Natural killer cell (primary cell): ENCODE measurements around the gene TBC1D22A. TPM values are rescaled to one million over a fixed set of nuclear protein-coding genes. Genes with fewer than 3 reads are reported as not detected.

ENCODE experiments used
- ATAC-seq, 3 donors: fragments of 150-1000 bp in 2 of 3; fragments of 200-7000 bp in 1 of 3; cut with Tn5 transposase; 1 replicate in 1 of 3; 2 replicates in 2 of 3; pipeline ENCODE4 v1.10.0; 2021; ENCODE audit warnings: mild to moderate bottlenecking in 2 of 3, moderate library complexity in 2 of 3
- DNase-seq, 2 donors: peaks; one replicate each; pipeline versions ENCODE4 v3.0.0 to v3.0.0-alpha.2; 2013 to 2021; ENCODE audit warnings: mixed read lengths in 1 of 2
- H3K27ac ChIP-seq: one replicate; pipeline ENCODE4 v1.5.1; 2013; ENCODE audit warnings: mild to moderate bottlenecking, low read length
- H3K27me3 ChIP-seq: one replicate; pipeline ENCODE4 v1.6.1; 2013; ENCODE audit warnings: low read length; ENCODE audit not compliant: control insufficient read depth, insufficient read depth
- H3K36me3 ChIP-seq: one replicate; pipeline ENCODE4 v1.6.1; 2013; ENCODE audit warnings: low read length; ENCODE audit not compliant: control insufficient read depth, insufficient read depth
- H3K4me1 ChIP-seq: one replicate; pipeline ENCODE4 v1.6.1; 2013; ENCODE audit warnings: low read length; ENCODE audit not compliant: control insufficient read depth, insufficient read depth
- H3K4me3 ChIP-seq: one replicate; pipeline ENCODE4 v1.5.1; 2013; ENCODE audit warnings: low read length
- H3K9me3 ChIP-seq: one replicate; pipeline ENCODE4 v1.6.1; 2013; ENCODE audit warnings: low read length; ENCODE audit not compliant: control insufficient read depth, insufficient read depth
- H3K27ac Mint-ChIP-seq, 2 donors: one replicate each; pipeline ENCODE4 v1.8.0; 2022; ENCODE audit warnings: mild to moderate bottlenecking in 2 of 2, mixed read lengths in 2 of 2, moderate library complexity in 1 of 2
- H3K27me3 Mint-ChIP-seq, 2 donors: one replicate each; pipeline ENCODE4 v1.8.0; 2022; ENCODE audit warnings: low read depth in 2 of 2, mixed read lengths in 2 of 2
- H3K36me3 Mint-ChIP-seq: one replicate; pipeline ENCODE4 v1.8.0; 2022; ENCODE audit warnings: mixed read lengths
- H3K4me1 Mint-ChIP-seq, 2 donors: one replicate each; pipeline ENCODE4 v1.8.0; 2022; ENCODE audit warnings: mixed read lengths in 2 of 2
- H3K4me3 Mint-ChIP-seq: one replicate; pipeline ENCODE4 v1.8.0; 2022; ENCODE audit warnings: mild to moderate bottlenecking, moderate library complexity, mixed read lengths
- H3K9me3 Mint-ChIP-seq, 2 donors: one replicate each; pipeline ENCODE4 v1.8.0; 2022; ENCODE audit warnings: mixed read lengths in 2 of 2
- WGBS: methylation state at CpG from one replicate; pipeline ENCODE4 v1.1.7; 2013; ENCODE audit warnings: missing lambda C conversion rate; ENCODE audit not compliant: insufficient coverage; 5-methylcytosine and 5-hydroxymethylcytosine counted together
- intact Hi-C: fragments of 100-400 bp; cut with micrococcal nuclease; formaldehyde crosslinking; loops from one replicate; pipeline ENCODE4 v1.14.2; 2022
- total RNA-seq, 4 donors: library from RNA; stranded (reverse); fragments of 120-200 nt in 1 of 4; gene quantifications; one replicate each; pipeline versions ENCODE4 v1.2.3 to v1.2.4, GENCODE V29; 2013 to 2022
- TF ChIP-seq, protein P1 (sequence below): fragments of 200-600 bp; IDR thresholded peaks from one replicate; pipeline ENCODE4 v1.8.0; 2022; ENCODE audit warnings: antibody characterized with exemption

TBC1D22A gene
- total RNA-seq, 3 donors from 2014 or later (not counting 1 experiment from before 2014, with no cell fraction given) = 47.4 to 53.7 (median 53.2) TPM

DNA sequence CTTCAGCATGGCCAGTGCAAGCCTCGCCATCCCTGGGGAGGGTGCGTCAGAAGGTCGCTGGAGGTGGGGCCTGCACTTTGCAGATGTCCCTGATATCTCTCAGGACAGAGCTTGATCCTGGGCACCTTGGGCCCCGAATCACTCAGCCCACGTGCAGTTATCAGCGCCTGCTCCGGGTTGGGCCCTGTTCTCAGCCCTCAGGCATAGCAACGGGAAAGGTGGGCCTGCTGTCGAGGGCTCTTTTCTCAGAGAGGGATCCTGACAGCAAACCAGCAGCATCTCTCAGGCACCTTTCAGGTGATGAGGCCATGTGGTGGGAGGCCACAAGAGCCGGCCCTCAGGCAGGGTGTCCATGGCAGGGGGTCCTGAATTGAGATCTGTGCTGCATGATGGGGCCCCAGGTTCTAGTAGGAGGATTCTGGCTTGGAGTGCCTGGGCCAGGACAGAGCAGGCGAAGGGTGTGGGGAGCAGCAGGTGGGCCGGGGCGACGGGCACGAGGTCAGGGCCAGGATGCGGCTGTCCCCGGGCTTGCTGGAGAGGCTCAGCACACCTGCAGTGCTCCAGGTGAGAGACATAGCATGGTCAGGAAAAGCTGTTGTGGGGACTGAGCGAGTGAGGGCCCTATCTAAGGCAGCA is 280.5 kb downstream of the TBC1D22A start:
- H3K36me3 ChIP-seq = peaks cover 1% of the 10 kb centered on the region
- no peaks in the 10 kb centered on the region for H3K9me3 ChIP-seq
- 96% methylated on average over 18 of the region's 18 CpGs for WGBS
- Mint-ChIP-seq H3K27me3 (no peaks in the 10 kb centered on the region), H3K9me3 (no peaks in the 10 kb centered on the region), H3K4me1 (peaks cover 63 to 84% of the 10 kb centered on the region in 2 donors), H3K36me3 (no peaks in the 10 kb centered on the region), H3K27ac (peak overlapping the region; percentile 48 to 78), H3K4me3 (no peak overlapping the region)
- ATAC-seq = no peak
- peaks cover 27% of the 10 kb centered on the region for H3K4me1 ChIP-seq
- no peak for DNase-seq
- intact Hi-C loops = no loop called here
- TF ChIP-seq, protein P1, sequence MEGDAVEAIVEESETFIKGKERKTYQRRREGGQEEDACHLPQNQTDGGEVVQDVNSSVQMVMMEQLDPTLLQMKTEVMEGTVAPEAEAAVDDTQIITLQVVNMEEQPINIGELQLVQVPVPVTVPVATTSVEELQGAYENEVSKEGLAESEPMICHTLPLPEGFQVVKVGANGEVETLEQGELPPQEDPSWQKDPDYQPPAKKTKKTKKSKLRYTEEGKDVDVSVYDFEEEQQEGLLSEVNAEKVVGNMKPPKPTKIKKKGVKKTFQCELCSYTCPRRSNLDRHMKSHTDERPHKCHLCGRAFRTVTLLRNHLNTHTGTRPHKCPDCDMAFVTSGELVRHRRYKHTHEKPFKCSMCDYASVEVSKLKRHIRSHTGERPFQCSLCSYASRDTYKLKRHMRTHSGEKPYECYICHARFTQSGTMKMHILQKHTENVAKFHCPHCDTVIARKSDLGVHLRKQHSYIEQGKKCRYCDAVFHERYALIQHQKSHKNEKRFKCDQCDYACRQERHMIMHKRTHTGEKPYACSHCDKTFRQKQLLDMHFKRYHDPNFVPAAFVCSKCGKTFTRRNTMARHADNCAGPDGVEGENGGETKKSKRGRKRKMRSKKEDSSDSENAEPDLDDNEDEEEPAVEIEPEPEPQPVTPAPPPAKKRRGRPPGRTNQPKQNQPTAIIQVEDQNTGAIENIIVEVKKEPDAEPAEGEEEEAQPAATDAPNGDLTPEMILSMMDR = no peak
- H3K27me3 ChIP-seq = no peaks in the 10 kb centered on the region
- no peak overlapping the region for H3K27ac ChIP-seq
- no peak overlapping the region for H3K4me3 ChIP-seq

DNA sequence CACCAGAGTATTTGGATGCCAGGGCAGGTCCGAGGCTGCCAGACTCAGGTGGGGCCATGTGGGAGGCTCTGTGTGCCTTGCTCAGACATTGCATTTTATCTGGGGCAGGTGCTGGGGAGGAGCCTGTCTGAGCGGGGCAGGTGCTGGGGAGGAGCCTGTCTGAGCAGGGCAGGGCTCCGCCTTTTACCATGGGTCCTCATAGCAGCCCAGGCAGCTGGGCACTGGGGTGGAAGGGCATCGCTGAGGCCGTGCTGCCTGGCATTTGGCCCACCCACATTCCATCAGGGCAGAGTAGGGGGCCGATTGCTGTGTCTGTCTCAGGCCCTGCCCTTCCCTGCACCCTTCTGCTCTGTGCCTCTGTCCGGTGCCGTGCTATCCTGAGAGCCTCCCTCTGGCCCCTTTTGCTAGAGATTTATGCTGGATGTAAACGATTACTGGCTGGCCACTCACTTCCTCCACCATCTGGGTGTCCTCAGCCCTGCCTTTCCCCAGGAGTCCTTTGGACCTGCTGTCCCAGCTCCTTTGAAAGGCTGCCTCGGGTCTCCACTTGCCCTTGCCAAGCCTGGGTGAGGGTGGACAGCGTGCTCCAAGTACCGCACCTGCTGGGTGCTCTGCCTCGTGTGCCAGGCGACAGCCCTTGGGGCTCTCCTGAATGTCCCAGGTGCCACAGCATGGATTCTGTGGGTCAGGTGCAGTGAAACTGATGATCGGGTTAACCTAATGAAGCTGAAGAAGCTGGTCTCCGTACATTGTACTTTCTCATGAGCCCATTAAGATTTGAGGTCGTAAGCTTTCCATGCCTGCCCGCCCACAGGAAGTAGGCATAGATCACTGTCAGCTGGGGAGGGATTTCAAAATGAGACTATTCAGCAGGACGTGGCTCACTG is 281.6 kb downstream of the TBC1D22A start:
- H3K4me1 Mint-ChIP-seq = peaks cover 72 to 84% of the 10 kb centered on the region in 2 donors
- peaks cover 36% of the 10 kb centered on the region for H3K4me1 ChIP-seq
- H3K27ac Mint-ChIP-seq = peak overlapping the region; percentile 56 to 78

DNA sequence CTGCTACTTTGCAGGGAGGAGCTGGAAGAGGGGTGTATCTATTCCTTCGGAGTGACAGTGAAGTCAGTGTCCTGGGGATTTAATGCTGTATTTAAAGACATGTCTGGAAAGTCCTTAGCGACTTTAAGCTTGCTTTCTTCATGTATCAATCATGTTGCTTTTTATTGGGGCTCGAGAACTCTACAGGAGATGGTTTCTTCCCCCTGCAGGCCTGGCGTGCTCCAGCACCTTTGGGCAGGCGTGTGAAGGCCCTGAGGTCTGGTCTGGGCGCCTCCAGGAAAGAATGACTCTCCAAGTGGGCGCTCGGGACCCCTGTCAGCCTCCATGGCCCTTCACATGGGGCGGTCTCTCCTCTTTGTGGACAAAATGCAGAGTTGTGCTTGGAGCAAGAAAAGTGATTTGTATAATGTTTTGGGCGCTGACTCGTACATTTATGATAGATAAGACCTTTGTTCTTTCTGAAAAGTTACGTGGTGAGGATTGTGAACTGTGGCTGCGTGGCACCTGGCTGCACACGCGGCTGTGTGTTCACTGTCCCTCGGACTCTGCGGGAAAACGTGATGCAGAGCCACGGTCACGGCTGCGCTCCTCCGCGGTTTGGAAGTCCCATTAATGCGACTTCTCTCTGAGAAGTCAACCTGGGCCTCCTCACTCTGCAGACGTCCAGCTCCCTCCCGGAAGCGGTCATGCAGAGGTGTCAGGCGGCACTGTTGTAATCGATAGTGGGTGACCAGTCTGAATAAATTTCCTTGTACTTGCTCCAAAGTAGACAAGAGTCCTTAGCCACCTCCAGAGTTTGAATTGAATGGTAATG is 282.5 kb downstream of the TBC1D22A start:
- no peaks in the 10 kb centered on the region for H3K36me3 Mint-ChIP-seq
- TF ChIP-seq, protein P1 = no peak
- H3K27ac Mint-ChIP-seq = peak overlapping the region in 1 of 2 donors; percentile 78
- WGBS = 84% methylated on average over 29 of the region's 29 CpGs
- H3K36me3 ChIP-seq = no peaks in the 10 kb centered on the region
- no peak overlapping the region for H3K4me3 ChIP-seq
- H3K27ac ChIP-seq = no peak overlapping the region
- H3K9me3 Mint-ChIP-seq = no peaks in the 10 kb centered on the region
- H3K27me3 ChIP-seq = no peaks in the 10 kb centered on the region
- H3K4me3 Mint-ChIP-seq = no peak overlapping the region
- H3K4me1 ChIP-seq = peaks cover 36% of the 10 kb centered on the region
- DNase-seq (no peak), ATAC-seq (no peak)
- H3K9me3 ChIP-seq = no peaks in the 10 kb centered on the region
- H3K4me1 Mint-ChIP-seq = peaks cover 74 to 85% of the 10 kb centered on the region in 2 donors
- no peaks in the 10 kb centered on the region for H3K27me3 Mint-ChIP-seq
- intact Hi-C loops = no loop called here

More for the DNA sequence above, 281.6 kb downstream of the TBC1D22A start:
- H3K4me3 ChIP-seq = no peak overlapping the region
- TF ChIP-seq, protein P1 = no peak
- intact Hi-C loops = no loop called here
- no peaks in the 10 kb centered on the region for H3K27me3 Mint-ChIP-seq
- no peaks in the 10 kb centered on the region for H3K9me3 Mint-ChIP-seq
- H3K36me3 ChIP-seq = no peaks in the 10 kb centered on the region
- WGBS = 65% methylated on average over 19 of the region's 19 CpGs
- H3K27ac ChIP-seq = no peak overlapping the region
- ATAC-seq = no peak
- H3K27me3 ChIP-seq = no peaks in the 10 kb centered on the region
- no peaks in the 10 kb centered on the region for H3K9me3 ChIP-seq
- no peaks in the 10 kb centered on the region for H3K36me3 Mint-ChIP-seq
- no peak for DNase-seq
- no peak overlapping the region for H3K4me3 Mint-ChIP-seq
